ENCODE data around the gene LPP.

DNA sequence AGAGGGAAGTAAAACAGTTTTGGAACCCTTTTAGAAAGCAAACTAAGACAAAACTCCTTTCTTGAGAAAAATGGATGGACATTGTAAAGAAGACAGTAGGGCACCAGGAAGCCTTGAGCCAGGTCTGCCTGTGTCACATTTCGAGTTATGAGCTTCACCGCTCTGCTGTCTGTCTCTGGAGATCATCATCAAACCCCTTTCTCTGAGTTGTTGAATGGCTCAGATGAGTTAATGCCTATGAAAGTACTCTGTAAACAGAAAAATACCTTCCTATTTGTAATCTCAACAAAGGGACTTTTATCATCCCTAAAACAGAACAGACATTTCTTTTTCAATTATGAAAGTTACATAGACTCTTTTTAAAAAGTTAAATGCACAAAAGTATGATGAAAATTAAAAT lies 145.8 kb downstream of the LPP start:
- TF ChIP-seq EZH2 (IDR thresholded peaks at IDR 0.05) = no peak
- no peak for TF ChIP-seq POLR2AphosphoS5 (IDR thresholded peaks at IDR 0.05; ENCODE audit: borderline replicate concordance, low read depth, low read length)
- TF ChIP-seq FOXP2 (optimal IDR thresholded peaks at IDR 0.05; ENCODE audit: control extremely low read depth, extremely low read length, insufficient read depth) = no peak

All from SK-N-MC (cell line).